Amygdala (tissue), 56 donors: ENCODE results near the gene FITM1.

Experiments
- DNase-seq, 56 donors: peaks; one replicate each; lab custom pipeline; 2025; lab: John Stamatoyannopoulos, UW

Gene FITM1

DNA sequence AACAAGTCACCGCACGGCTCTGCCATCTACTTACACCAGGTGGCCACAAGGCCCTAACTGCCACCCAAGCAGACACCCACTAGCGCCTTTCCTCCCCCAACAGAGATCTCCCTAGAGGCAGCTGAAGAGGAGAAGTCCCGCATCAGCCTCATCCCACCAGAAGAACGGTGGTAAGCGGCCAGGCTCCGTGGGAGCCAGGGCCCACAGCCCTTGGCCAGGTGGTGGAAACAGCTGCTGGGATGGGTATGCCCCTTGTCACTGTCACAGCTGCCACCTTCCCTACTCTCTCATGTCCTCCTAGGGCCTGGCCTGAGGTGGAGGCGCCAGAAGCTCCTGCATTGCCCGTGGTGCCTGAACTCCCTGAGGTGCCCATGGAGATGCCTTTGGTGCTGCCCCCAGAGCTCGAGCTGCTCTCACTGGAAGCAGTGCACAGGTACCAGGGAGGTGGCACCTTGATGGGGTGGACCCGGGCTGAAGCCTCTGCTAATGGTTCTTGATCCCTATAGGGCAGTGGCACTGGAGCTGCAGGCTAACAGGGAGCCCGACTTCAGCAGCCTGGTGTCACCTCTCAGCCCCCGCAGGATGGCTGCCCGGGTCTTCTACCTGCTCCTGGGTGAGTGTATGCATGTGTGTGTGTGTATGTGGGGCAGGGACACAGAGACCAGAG is 49.0 kb downstream of the FITM1 start:
- no peak for DNase-seq

DNA sequence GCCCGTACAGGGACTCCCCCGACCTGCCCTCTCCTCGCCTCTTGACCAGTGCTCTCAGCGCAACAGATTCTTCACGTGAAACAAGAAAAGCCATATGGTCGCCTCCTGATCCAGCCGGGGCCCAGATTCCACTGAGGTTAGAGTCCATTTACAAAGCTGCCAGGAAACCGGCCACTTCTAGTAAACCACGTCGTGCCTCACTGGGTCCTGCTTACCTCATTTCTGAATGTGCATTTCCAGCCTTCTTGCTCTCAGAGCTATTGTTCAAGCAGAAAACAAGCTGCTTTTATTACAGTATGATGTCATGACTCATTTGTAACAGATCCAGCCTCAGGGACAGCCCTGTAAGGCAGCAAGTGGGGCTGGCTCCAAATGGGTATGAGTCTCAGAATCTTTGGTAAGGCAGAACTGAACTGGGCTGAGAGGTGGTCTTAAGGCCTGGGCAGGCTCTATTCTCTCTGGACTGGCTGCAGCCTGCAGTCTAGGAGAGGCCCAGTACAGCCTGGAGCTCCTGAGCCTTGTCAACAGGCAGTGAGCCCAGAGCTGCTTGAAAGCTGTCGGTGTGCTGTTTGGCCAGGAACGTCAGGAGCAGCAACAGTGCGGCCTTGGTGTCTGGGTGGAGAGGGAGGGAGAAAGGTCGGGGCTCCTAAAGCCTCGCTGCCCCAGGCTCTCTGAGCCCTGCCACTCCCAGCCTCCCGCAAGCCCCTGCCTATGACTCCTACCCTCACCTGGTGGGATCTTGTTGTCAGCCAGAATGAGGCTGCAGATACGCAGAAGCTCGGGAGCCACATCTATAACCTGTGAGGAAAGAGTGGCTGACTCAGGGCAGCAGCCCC is 49.7 kb downstream of the FITM1 start:
- peak in 23 of 56 donors; percentile 10 to 54 (median 28) for DNase-seq

DNA sequence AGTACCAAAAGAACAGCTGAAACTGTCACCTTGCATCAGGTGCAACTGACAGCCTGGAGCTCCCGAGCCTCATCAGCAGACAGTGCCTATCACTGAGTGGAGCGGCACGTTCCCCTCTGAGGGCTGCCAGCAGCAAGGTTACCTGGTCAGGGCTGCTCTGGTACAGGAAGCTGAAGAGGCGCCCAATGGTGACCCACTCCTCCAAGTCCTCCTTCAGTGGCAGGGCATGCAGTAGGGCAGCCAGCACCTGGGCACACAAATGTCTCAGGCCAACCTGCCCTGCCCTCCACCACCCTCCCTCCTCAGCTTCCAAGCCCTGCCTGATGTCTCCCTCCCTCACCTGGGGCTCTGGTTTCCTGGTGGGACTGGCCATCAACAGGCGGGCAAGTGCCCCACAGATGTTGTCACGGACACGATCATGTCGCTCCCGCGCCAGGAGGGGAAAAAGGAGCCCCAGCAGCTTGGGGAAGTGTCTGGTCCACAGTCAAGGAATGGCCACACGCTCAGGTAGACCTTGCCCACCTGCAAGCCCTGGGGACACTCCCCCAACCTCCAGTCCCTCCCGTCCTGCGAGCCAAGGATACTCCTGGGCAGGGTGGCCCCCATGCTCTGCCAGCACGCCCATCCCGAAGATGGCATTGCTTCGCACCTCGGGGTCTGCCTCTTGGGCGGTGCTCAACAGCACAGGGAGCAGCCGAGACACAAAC is 51.1 kb downstream of the FITM1 start:
- DNase-seq = no peak
